Astrocyte (in vitro differentiated cells and primary cell): ENCODE data around the gene LRRC66. TPM values are rescaled to one million over a fixed set of nuclear protein-coding genes. Genes with fewer than 3 reads are reported as not detected.

Experiments used
- DNase-seq: peaks from one replicate; pipeline ENCODE4 v3.0.0-alpha.2; 2010; ENCODE audit warnings: low read depth
- FAIRE-seq: peaks from 2 replicates; lab custom pipeline; 2011; peaks lifted over from hg19 to GRCh38; lab: Jason Lieb, UNC
- H2AFZ ChIP-seq: 2 replicates; pipeline ENCODE4 v1.6.0; 2012; ENCODE audit warnings: low read depth, low read length, inconsistent platforms
- H3K27ac ChIP-seq: 2 replicates; pipeline ENCODE4 v1.5.1; 2011; ENCODE audit warnings: low read depth, low read length, inconsistent platforms
- H3K27me3 ChIP-seq: 2 replicates; pipeline ENCODE4 v1.6.0; 2011; ENCODE audit warnings: low read length, inconsistent platforms; ENCODE audit not compliant: insufficient read depth
- H3K36me3 ChIP-seq: 2 replicates; pipeline ENCODE4 v1.5.1; 2011; ENCODE audit warnings: low read length, inconsistent platforms; ENCODE audit not compliant: insufficient read depth
- H3K4me1 ChIP-seq: 2 replicates; pipeline ENCODE4 v1.5.1; 2011; ENCODE audit warnings: low read length, inconsistent platforms; ENCODE audit not compliant: insufficient read depth
- H3K4me2 ChIP-seq: 2 replicates; pipeline ENCODE4 v1.6.0; 2012; ENCODE audit warnings: low read length, inconsistent platforms
- H3K4me3 ChIP-seq: 2 replicates; pipeline ENCODE4 v1.5.1; 2011; ENCODE audit warnings: low read depth, mild to moderate bottlenecking, low read length, inconsistent platforms; ENCODE audit not compliant: insufficient read depth
- H3K79me2 ChIP-seq: 2 replicates; pipeline ENCODE4 v1.6.0; 2012; ENCODE audit warnings: mild to moderate bottlenecking, low read length, inconsistent platforms; ENCODE audit not compliant: insufficient read depth
- H3K9ac ChIP-seq: 2 replicates; pipeline ENCODE4 v1.6.0; 2012; ENCODE audit warnings: mild to moderate bottlenecking, low read length, inconsistent platforms
- H3K9me3 ChIP-seq: 2 replicates; pipeline ENCODE4 v1.5.1; 2012; ENCODE audit warnings: low read depth, mild to moderate bottlenecking, low read length, inconsistent platforms; ENCODE audit not compliant: insufficient read depth
- H4K20me1 ChIP-seq: 2 replicates; pipeline ENCODE4 v1.6.0; 2012; ENCODE audit warnings: low read length, inconsistent platforms; ENCODE audit not compliant: insufficient read depth
- H3K27ac Mint-ChIP-seq: one replicate; pipeline ENCODE4 v1.8.0; 2021; ENCODE audit warnings: mild to moderate bottlenecking, mixed read lengths; ENCODE audit not compliant: unreplicated experiment
- H3K27me3 Mint-ChIP-seq: one replicate; pipeline ENCODE4 v1.8.0; 2021; ENCODE audit warnings: low read depth, mixed read lengths; ENCODE audit not compliant: unreplicated experiment
- H3K36me3 Mint-ChIP-seq: one replicate; pipeline ENCODE4 v1.8.0; 2021; ENCODE audit warnings: low read depth, mixed read lengths; ENCODE audit not compliant: unreplicated experiment
- H3K4me1 Mint-ChIP-seq: one replicate; pipeline ENCODE4 v1.8.0; 2021; ENCODE audit warnings: low read depth, mixed read lengths; ENCODE audit not compliant: unreplicated experiment
- H3K4me3 Mint-ChIP-seq: one replicate; pipeline ENCODE4 v1.8.0; 2021; ENCODE audit warnings: mild to moderate bottlenecking, moderate library complexity, mixed read lengths; ENCODE audit not compliant: unreplicated experiment
- H3K9me3 Mint-ChIP-seq: one replicate; pipeline ENCODE4 v1.8.0; 2021; ENCODE audit warnings: mild to moderate bottlenecking, mixed read lengths; ENCODE audit not compliant: unreplicated experiment
- EZH2 ChIP-seq: IDR thresholded peaks from 2 replicates; pipeline ENCODE4 v1.6.1; 2012; ENCODE audit warnings: mild to moderate bottlenecking, low read length, inconsistent platforms; ENCODE audit not compliant: insufficient read depth
- total RNA-seq: library from RNA; stranded (reverse); gene quantifications from 2 replicates; pipeline ENCODE4 v1.2.1, GENCODE V29; 2021
- TF ChIP-seq, protein P1 (sequence below): IDR thresholded peaks from 2 replicates; pipeline ENCODE4 v1.5.1; 2011; ENCODE audit warnings: low read depth, mild to moderate bottlenecking, inconsistent platforms, low read length, moderate library complexity; ENCODE audit not compliant: insufficient read depth

Gene LRRC66
- total RNA-seq, 1 donor from 2014 or later, result 0.32 TPM

DNA sequence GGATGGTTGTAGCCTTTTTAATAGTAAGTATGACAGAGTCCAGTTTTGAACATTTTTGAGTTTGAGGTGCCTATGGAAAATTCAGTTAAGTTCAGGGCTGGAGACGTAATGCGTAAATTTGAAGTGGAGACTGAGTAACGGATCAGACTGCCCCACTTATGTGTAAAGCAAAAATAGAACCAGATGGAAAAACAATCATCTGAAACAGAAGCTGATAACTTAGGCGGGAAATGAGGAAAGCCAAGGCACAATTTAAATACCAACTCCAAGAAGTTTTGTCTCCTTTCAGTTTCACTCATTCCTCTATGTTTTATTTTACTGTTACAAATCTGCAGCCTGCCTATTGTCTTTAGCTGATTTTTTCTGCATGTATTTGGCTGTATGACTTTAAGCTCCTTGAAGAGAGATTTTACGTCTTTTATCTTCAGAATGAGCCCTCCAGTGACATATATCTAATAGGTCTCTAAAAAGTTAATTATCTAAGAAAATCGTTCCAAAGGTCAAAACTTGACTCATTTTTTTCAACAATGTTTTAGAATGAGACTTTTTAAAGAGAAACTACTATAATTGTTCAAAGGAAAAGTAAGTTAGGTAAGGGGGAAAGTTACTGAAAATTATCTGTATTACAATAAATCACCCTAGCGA lies 16.8 kb upstream of the LRRC66 start:
- peaks cover 56% of the 10 kb centered on the region for H3K79me2 ChIP-seq
- Mint-ChIP-seq H3K9me3 (no peaks in the 10 kb centered on the region), H3K4me1 (peaks cover 18% of the 10 kb centered on the region), H3K4me3 (peak overlapping the region; percentile 97), H3K27ac (no peak overlapping the region), H3K36me3 (no peaks in the 10 kb centered on the region), H3K27me3 (peaks cover 4% of the 10 kb centered on the region)
- no peaks in the 10 kb centered on the region for H3K9me3 ChIP-seq
- no peak for FAIRE-seq
- no peak overlapping the region for H2AFZ ChIP-seq
- H3K27ac ChIP-seq, result peak overlapping the region; percentile 45
- H3K9ac ChIP-seq, result peak overlapping the region; percentile 83
- DNase-seq, result no peak
- H3K4me2 ChIP-seq, result peak overlapping the region; percentile 97
- peak overlapping the region; percentile 79 for H3K4me3 ChIP-seq
- no peaks in the 10 kb centered on the region for H3K36me3 ChIP-seq
- no peak for TF ChIP-seq EZH2
- TF ChIP-seq, protein P1, sequence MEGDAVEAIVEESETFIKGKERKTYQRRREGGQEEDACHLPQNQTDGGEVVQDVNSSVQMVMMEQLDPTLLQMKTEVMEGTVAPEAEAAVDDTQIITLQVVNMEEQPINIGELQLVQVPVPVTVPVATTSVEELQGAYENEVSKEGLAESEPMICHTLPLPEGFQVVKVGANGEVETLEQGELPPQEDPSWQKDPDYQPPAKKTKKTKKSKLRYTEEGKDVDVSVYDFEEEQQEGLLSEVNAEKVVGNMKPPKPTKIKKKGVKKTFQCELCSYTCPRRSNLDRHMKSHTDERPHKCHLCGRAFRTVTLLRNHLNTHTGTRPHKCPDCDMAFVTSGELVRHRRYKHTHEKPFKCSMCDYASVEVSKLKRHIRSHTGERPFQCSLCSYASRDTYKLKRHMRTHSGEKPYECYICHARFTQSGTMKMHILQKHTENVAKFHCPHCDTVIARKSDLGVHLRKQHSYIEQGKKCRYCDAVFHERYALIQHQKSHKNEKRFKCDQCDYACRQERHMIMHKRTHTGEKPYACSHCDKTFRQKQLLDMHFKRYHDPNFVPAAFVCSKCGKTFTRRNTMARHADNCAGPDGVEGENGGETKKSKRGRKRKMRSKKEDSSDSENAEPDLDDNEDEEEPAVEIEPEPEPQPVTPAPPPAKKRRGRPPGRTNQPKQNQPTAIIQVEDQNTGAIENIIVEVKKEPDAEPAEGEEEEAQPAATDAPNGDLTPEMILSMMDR, result no peak
- no peaks in the 10 kb centered on the region for H3K27me3 ChIP-seq
- H3K4me1 ChIP-seq, result peaks cover 5% of the 10 kb centered on the region
- H4K20me1 ChIP-seq, result peaks cover 30% of the 10 kb centered on the region

DNA sequence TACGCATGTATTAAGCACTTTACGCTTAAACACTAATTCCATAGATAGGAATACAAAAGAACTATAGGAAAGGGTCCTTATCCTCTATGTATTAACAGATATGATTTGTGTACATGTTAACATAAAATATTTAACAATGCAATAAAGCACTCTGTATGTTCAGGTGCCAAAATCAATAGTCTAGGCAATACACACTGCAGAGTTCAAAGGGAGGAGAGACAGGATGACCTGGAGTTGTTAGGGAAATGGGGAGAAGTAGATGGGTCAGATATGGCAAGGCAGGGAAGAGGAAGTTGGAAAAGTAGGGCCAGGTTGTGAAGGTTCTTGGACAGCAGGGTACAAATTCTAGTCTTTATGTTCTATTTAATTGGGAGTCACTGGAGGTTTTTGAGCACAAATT lies 15.0 kb upstream of the LRRC66 start:
- Mint-ChIP-seq H3K4me3 (no peak overlapping the region), H3K36me3 (no peaks in the 10 kb centered on the region), H3K4me1 (peaks cover 18% of the 10 kb centered on the region), H3K27me3 (no peaks in the 10 kb centered on the region), H3K27ac (no peak overlapping the region), H3K9me3 (no peaks in the 10 kb centered on the region)
- H3K4me1 ChIP-seq, result peaks cover 5% of the 10 kb centered on the region
- no peaks in the 10 kb centered on the region for H3K9me3 ChIP-seq
- H3K27me3 ChIP-seq, result no peaks in the 10 kb centered on the region
- H3K4me2 ChIP-seq, result no peak overlapping the region
- no peak for DNase-seq
- no peak overlapping the region for H3K4me3 ChIP-seq
- H4K20me1 ChIP-seq, result peaks cover 40% of the 10 kb centered on the region
- FAIRE-seq, result no peak
- peaks cover 60% of the 10 kb centered on the region for H3K79me2 ChIP-seq
- no peak overlapping the region for H2AFZ ChIP-seq
- no peak overlapping the region for H3K9ac ChIP-seq
- no peak overlapping the region for H3K27ac ChIP-seq
- no peaks in the 10 kb centered on the region for H3K36me3 ChIP-seq
- no peak for TF ChIP-seq EZH2
- TF ChIP-seq, protein P1, result no peak

DNA sequence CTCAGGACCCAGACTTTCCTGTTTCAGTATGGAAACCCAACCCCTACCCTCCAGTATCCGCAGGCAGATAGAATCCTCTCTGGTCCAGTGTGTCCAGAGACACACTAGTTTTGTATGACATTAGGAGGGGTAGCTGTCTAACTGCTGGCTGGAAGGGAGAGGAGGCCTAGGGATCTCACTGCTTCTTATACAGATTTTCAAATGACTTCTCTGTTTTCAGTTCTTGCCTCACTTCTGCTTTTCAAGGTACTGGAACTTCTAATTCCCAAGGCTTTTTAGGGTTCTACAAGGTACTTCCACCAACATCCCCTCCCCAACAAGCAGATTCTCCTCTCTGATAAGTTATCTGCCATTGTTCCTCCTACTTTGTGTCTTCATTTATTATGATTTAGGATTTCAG lies 11.8 kb upstream of the LRRC66 start:
- H3K36me3 Mint-ChIP-seq, result peaks cover 8% of the 10 kb centered on the region
- H3K27ac ChIP-seq, result no peak overlapping the region
- no peak overlapping the region for H3K4me3 Mint-ChIP-seq
- H3K9me3 Mint-ChIP-seq, result no peaks in the 10 kb centered on the region
- H3K9me3 ChIP-seq, result no peaks in the 10 kb centered on the region
- H3K4me1 Mint-ChIP-seq, result peaks cover 19% of the 10 kb centered on the region
- H3K27me3 ChIP-seq, result no peaks in the 10 kb centered on the region
- no peak overlapping the region for H2AFZ ChIP-seq
- no peak overlapping the region for H3K4me2 ChIP-seq
- TF ChIP-seq, protein P1, result no peak
- TF ChIP-seq EZH2, result no peak
- H3K4me1 ChIP-seq, result peaks cover 6% of the 10 kb centered on the region
- DNase-seq (no peak), FAIRE-seq (no peak)
- peaks cover 3% of the 10 kb centered on the region for H3K36me3 ChIP-seq
- H3K4me3 ChIP-seq, result no peak overlapping the region
- peaks cover 40% of the 10 kb centered on the region for H4K20me1 ChIP-seq
- H3K27me3 Mint-ChIP-seq, result no peaks in the 10 kb centered on the region
- no peak overlapping the region for H3K27ac Mint-ChIP-seq
- no peak overlapping the region for H3K9ac ChIP-seq
- peaks cover 51% of the 10 kb centered on the region for H3K79me2 ChIP-seq
